CD4-positive, alpha-beta T cell treated with Interferon alpha-2 for 1 hour (primary cell): ENCODE data around the gene ADCK1.
"Not testable (repeated sequence)": the region's sequence is repeated elsewhere in the genome, so short reads cannot be mapped to it uniquely, and the experiment has no call there.

Source experiments
- DNase-seq, 2 donors: peaks; one replicate each; pipeline ENCODE4 v3.0.0-alpha.2; 2020 to 2022

ADCK1 gene

DNA sequence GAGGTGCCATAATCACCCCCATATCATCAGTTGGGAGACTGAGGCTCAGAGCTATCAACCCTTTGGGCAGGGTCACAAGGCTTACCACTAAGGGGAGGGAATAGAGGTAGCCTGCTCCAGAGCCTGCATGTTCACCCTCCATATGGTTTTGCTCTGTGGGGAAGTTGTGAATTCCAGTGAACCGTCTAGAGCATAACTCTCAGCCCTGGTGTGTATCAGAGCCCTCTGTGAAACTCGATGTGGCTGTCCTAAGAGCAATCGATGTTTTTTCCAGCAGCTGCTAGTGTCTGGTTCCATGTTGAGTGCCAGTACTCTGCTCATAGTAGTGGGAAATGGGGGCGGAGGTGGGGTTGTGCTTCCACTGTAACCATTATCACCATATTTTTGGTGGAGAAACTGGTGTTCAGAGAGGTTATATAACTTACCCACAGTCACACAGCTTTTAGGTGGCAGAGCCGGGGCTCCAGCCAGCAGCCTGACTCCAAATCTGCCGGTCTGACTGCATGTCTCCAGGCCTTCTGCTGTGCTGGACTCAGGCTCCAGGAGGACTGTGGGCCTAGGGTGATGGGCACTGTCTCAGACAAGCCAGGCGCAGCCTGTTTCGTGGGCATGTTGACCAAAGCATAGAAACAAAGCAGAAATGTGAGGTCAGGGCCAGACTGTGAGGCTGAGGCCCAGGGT is 104.2 kb downstream of the ADCK1 start:
- DNase-seq, result no peak

DNA sequence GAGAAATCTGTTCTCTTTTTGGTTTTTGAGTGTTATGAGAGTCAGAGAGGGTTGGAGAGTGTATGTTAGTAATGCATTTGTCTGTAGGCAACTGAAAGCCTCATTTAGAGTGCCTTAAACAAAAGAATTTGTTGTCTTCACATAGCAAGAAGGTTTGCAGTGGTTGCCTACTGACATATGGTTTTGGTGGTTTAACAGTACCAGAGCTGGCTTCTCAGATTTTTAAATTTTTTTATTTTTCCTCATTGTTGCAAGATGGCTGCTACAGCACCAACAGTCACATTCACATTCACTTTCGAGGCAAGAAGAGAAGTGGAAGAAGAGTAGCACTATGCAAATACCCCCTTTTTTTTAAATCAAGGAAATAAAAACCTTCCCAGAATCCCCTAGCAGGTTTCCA is 106.5 kb downstream of the ADCK1 start:
- no peak for DNase-seq

DNA sequence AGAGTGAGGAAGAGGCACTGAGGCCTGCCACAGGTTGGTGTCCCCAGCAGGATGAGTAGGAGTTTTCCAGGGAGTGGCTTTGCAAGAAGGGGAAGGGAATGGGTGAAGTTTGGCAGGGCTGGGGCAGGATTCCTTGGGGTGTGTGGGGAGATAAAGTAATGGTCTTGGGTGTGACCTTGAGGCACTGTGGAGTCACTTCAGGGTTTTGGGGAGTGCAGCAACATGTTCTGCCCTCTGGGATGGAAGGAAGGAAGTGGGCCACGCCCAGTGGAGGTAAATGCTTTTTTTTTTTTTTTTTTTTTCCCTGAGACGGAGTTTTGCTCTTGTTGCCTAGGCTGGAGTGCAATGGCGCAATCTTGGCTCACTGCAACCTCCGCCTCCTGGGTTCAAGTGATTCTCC is 108.9 kb downstream of the ADCK1 start:
- DNase-seq, result no peak

DNA sequence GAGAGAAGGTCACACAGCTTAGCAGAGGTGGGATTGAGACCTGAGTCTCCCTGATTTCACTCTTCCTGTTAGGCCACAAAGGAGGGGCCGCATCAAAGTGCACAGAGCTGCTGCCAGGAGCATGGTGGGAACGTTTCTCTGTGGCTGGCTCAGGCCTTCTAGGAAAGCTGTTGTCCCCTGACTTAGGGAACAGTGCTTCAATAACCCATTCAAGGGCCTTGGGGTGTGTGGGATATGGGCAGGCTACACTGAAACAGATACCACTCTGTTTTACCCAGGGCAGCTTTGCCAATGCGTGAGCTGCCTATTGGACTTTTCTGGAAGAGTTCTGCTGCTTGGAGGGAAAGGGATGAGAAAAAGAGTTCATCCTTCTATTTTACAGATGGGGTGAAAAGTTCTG is 110.0 kb downstream of the ADCK1 start:
- no peak for DNase-seq

DNA sequence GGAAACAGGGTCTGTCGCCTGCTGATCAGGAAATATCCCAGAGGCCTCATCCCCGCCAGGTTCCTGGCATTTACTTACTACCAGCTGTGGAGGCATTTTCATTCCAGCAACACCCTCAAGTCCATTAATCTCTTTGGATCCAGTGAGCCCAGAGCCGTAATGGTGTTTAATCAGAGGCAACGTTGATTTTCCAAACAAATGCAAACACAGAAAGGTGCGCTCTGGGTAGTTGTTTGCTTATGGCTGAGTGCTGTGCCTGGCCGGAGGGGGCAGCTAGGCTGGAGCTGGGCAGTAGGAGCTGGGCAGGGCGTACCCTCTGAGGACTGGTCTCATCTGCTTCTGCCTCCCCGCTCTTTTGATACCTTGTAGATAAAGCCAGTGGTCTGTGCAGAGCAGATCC is 110.6 kb downstream of the ADCK1 start:
- DNase-seq, result no peak

DNA sequence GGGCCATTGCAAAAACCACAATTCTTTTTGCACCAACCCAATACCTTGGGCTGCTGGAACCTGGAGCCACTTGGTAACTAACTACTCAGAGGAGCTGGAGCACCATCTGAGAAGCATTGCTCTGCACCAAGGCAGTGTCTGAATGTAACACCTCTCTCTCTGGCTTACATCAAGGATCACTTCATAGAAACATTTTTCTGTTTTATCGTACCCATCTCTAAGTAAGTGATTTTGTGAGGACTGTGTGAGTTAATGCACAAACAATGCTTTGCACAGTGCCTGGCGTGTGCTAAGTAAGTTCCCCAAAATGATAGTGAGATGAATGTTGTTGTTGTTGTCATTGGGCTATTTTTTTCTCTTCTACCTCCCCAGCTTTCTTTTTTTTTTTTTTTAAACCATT is 111.4 kb downstream of the ADCK1 start:
- DNase-seq, result no peak

DNA sequence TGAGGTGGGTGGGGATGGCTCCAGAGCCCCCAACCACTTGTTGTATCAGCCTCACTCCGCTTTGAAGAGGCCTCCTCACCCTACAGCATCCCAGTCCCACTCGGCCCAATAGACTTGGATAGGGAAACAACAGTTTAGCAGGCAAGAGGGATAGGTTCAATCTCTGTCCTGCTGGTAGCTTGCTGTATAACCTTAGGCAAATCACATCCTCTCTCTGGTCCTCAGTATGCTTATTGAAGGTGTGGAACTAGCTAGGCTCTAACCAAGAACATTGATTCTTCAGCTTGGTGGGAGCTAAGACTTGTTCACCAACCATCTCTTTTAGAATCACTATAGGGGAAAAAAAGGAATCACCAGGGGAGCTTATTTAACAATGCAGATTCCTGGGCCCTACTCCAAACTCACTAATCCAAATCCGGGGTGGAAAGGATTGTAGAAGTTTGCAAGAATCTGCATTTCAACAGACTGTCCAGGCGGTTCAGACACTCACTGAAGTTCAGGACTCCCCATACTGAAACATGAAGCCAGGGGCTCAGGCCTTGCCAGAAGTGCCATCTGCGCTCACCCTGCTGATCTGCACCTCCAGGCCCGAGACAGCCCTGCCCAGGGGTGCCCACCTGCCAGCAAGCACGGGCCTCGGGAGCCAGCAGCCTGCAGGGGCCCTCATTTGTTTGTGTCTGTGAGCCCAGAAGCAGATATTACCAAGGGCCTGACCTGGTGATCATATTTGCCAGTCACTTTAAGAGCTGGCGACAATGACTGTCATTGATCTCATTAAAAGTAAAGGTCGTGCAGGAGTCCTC is 113.0 kb downstream of the ADCK1 start:
- no peak for DNase-seq

DNA sequence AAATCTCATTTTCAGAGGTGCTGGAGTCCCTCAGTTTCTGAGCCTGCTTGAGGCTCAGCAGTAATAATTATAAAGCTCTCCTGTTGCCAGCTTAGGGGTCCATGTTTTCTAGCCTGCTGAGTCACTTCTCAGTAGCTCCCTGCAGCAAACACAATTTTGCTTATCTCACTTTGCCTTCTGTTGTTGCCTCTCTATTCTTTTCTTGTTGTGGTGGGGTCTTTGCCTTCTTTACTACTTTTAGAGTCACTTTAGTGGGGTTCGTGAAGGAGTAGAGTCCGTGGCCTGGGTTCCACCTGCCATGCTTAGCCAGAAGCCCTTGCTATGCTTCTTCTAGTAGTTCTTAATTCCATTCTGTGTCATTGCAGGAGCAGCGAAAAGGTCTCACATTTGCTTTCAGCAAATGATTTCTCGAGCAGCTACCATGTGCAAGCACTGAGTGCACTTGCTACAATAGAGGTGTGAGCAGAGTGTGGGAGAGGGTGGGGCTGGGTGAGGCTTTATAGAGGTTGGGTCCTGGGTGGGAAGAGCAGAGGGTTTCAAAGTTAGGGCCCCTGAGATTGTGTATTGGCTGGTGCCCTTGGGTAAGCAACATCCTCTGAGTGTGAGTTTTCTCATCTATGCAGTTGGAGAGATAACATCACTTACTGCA is 114.3 kb downstream of the ADCK1 start:
- no peak for DNase-seq

DNA sequence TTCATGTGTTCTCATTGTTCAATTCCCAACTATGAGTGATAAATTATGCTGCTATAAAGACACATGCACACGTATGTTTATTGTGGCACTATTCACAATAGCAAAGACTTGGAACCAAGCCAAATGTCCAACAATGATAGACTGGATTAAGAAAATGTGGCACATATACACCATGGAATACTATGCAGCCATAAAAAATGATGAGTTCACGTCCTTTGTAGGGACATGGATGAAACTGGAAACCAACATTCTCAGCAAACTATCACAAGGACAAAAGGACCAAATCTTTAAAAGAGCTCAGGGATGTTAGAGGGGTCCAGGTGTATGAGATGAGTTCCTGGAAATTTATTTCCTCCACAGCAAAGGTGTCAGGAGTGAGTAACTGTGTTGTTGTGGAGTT is 115.5 kb downstream of the ADCK1 start:
- not testable (repeated sequence) for DNase-seq

DNA sequence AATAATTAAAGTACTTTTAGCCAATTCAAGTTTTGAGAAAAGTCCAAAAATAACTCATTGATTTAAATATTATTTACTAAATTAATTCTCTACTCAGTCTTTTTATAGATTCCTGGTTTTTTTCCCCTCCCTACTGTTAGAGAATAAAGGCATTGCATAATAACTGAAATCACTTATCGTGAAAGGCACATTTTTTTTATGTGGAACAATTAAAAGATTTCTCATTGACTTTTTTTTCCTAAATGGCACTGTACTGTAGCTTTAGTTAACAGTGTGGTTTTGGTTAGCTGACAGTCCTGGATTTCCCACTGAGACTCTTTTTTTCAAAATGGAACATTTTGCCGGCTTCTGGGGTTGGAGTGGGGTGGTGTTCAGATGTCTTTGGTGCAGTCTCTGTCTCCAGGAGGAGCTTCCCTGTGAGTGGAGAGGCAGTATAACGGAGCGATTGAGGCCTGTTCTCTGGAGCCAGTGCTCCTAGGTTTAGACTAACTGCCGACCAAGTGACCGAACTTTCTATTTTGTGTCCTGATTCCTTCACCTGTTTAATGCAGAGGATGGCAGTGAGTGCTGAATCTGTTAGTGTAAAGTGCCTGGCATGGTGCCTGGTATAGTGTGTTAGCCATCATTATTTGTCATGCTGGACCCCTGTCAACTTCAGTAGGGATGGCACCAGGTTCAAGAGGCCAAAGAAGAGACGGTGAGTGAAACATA is 117.7 kb downstream of the ADCK1 start:
- no peak for DNase-seq

DNA sequence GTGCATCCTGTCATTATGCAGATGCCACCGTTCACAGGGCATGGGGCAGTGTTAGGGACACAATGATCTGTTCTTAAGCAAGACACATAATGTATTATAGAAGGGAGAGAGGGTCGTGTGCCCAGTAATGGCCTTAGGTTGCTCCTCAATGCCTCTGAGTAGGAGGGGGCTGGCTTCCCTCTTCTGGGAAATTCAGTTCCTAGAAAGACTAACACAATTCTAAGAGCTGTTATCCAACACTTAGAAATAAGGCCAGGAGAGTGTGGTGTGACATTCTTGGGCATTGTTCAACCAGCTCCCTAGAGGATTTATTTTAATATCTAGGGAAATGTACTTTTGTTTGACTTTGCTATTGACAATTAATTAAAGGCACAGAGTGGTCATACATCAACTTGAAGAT is 118.5 kb downstream of the ADCK1 start:
- no peak for DNase-seq

DNA sequence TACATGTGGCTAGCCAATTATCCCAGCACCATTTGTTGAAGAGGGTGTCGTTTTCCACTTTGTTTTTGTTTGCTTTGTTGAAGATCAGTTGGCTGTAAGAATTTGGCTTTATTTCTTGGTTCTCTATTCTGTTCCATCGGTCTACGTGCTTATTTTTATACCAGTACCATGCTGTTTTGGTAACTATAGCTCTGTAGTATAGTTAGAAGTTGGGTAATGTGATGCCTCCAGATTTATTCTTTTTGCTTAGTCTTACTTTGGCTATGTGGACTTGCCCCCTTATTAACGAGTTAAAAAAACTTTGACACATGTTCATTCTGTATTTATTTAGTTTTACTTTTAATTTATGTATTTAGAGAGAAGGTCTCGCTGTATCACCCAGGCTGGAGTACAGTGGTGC is 120.4 kb downstream of the ADCK1 start:
- DNase-seq, result no peak

DNA sequence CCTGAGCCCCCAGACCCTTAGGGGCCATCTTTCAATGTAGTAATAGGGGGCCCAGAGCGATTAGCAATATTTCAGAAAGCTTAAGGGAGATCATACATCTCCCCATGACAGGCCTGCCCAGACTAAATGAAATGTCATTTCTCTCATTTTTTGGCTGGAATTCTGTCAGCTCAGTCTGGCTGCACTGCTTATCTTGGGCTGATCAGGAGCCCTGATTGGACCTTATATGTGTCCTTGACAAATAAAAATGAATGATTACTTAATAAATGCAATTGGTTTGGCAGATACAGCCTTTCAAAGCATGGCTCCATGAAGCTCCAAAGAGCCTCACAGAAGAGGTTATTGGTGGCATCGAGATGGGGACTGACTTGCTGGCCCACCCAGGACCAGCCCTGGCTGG is 121.9 kb downstream of the ADCK1 start:
- no peak for DNase-seq

DNA sequence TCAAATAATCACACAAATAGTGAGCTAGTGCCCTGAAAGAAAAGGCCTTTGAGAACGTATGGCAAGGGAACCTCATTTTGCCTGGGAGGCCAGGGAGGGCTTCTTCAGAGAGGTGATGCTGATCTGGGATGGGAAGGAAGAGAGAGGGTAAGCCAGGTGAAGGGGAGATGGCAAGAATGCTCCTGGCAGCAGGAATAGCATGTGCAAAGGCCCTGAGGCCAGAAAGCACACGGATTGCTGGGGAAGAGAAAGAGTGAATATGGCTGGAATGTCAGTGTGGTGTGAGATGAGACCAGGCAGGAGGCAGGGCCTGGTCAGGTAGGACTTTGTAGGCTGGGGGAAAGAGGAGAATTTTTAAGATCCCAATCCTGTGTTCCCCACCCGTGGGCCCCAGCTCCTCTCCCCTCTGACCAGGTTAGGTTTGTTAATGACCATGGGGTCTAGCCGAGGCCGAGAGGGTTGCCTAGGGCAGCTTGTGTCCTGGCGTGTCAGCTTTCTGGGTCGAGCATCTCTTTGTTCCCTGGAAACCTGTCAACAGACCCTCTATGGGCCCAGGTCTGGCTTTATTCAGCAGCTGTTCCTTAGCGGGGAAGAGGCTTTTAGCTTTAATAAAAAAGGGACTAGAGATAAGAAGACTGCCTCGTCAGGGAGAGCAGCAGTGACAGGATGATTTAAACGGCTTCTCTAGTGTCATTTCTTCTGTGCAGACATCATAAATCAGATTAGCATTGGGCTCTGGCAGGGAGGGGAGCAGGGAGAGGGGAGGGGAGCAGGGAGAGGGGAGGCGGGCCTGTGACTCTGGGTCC is 123.4 kb downstream of the ADCK1 start:
- no peak for DNase-seq

DNA sequence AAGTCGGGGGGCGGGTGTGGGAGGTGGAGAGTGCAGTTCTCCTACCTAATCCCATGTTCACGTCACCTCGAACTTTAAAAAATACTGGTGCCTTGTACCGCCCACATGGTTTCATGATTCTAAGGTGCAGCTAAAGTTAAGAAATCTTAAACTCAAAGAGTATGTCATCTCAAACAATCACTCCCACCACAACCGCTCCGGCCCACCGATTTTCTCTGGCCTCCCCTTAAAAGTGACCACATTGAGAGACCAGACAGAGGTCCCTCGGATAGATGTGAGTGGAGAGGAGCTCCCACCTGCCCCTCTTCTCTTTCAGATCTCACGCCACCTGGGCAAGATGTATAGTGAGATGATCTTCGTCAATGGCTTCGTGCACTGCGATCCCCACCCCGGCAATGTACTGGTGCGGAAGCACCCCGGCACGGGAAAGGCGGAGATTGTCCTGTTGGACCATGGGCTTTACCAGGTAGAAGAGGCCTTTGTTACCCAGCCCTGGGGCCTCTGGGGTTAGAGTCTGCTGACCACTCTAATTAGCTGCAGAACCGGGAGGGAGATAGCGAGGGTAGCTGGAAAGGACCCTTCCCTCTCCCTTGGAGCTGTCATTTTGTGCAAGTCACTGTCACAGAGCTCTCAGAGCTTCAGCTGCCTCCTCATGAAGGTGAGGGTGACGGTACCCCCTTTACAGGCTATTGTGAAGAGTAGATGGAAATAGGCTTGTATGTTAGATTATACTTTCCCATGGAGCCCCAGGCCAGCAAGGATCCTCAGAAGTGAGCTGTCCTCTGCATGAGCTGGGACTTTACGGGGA is 124.4 kb downstream of the ADCK1 start:
- DNase-seq, result no peak

DNA sequence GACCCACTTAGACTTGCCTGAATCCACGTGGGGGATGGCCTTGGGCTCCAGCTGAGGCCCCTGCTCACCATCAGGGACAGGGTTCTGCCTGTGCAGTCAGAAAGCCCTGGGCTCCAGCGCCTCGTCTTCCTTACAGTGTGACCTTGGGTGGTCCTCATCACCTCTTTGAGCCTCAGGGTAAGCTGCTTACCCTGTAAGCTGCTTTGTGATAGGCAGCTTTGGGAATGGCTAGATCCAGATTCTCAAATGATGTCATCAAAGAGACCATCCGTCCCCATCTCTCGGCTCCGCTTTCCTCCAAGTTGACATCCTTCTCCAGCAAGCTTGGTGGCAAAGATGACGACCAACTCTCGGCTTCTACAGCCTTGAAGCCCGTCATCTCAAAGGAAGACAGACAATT is 127.0 kb downstream of the ADCK1 start:
- DNase-seq, result no peak

DNA sequence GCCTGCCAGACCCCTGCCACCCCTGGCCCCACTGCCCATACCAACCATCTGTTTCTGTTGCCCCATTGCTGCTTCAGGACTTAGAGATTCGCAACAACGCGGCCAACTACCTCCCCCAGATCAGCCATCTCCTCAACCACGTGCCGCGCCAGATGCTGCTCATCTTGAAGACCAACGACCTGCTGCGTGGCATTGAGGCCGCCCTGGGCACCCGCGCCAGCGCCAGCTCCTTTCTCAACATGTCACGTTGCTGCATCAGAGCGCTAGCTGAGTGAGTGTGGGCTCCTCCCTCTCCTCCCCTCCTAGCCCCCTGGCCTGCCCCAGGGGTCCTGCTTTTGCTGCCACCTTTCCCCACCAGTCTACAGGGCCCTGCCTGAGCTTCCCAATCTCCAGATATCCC is 131.5 kb downstream of the ADCK1 start:
- DNase-seq, result no peak

DNA sequence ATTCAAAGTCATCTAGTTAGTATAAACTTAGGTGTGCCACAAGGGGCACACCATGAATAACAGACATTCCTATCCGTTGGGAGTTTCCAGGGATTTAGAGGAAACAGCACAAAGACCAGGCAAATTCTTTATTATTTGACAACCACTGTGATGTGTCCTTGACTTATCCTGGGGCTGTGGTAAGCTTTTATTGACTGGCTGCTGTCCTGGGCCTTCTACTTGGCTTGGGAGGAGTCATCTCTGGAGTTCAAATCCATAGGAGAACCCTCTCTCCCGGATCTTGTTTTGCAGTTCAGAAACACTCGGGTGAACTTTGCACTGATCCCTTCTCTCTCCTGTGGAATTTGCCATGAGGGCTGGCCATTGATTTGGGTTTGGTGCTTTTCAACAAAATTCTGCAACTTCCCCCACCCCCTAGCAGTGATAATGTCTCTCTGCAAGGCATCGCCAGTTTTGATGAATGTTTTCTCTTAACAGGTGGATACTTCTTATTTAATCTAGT is 136.3 kb downstream of the ADCK1 start:
- no peak for DNase-seq

DNA sequence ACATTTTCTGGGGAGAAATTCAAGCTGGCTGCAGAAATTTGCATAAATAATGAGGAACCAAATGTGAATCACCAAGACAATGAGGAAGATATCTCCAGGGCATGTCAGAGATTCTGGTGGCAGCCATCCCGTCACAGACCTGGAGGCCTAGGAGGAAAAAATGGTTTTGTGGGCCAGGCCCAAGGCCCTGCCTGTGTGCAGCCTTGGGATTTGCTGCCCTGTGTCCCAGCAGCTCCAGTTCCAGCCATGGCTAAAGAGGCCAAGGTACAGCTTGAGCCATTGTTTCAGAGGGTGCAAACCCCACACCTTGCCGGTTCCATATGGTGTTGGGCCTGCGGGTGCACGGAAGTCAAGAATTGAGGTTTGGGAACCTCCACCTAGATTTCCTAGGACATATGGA is 147.5 kb downstream of the ADCK1 start:
- DNase-seq, result no peak

DNA sequence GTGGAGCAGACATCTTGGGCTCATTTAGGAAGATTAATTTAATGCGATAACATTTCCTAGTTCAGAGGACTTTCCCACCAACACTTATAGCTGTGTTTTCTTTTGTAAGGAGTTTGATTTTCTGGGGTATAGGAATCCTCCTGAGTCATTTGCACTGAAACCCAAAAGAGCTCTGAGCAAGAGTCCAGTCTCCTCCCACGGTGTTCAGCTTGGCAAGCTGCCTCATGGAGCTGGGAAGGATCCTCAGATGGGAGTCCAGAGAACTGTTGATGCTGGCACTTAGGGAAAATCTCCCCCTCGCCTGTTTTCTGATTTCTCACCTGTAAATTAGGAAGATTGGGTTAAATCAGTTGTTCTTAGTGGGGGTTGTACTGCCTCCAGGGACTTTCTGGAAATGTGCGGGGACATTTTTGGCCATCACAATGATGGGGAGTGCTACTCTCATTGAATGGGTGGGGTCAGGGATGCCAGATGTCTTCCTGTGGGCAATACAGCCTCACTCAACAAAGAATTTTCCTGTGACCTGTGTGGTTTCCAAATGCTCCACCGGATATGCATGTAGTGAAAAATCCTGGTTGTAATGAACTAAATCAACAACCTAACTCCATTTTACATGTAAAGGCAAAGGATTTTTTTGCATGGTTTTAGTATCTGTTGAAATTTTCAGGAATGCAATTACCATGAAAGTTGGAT is 150.6 kb downstream of the ADCK1 start:
- DNase-seq, result no peak
